Keratinocyte (primary cell): Measurements from ENCODE around the gene CCDC9. TPM values are rescaled to one million over a fixed set of nuclear protein-coding genes. Genes with fewer than 3 reads are reported as not detected.

ENCODE experiments used
- DNase-seq: peaks from one replicate; pipeline ENCODE4 v3.0.0-alpha.2; 2011; ENCODE audit warnings: low read depth, missing footprints, low spot score
- FAIRE-seq: peaks from 2 replicates; lab custom pipeline; 2011; peaks lifted over from hg19 to GRCh38; lab: Jason Lieb, UNC
- H2AFZ ChIP-seq: 2 replicates; pipeline ENCODE4 v1.6.0; 2012; ENCODE audit warnings: low read length, control low read depth, inconsistent platforms; ENCODE audit not compliant: control insufficient read depth
- H3K27ac ChIP-seq: 2 replicates; pipeline ENCODE4 v1.5.1; 2011; ENCODE audit warnings: low read length; ENCODE audit not compliant: control insufficient read depth, insufficient read depth
- H3K27me3 ChIP-seq: 3 replicates; pipeline ENCODE4 v1.6.0; 2011; ENCODE audit warnings: low read length; ENCODE audit not compliant: control insufficient read depth, insufficient read depth; ENCODE audit errors: extremely low read depth
- H3K36me3 ChIP-seq, 2 experiments: 2 replicates in 1 of 2; 3 replicates in 1 of 2; pipeline ENCODE4 v1.5.1; 2011; ENCODE audit warnings: low read length in 2 of 2, mild to moderate bottlenecking in 1 of 2; ENCODE audit not compliant: control insufficient read depth in 2 of 2, insufficient read depth in 2 of 2; ENCODE audit errors: extremely low read depth in 1 of 2
- H3K4me1 ChIP-seq: 3 replicates; pipeline ENCODE4 v1.5.1; 2011; ENCODE audit warnings: low read length; ENCODE audit not compliant: control insufficient read depth, insufficient read depth; ENCODE audit errors: extremely low read depth
- H3K4me2 ChIP-seq: 3 replicates; pipeline ENCODE4 v1.6.0; 2011; ENCODE audit warnings: low read depth, low read length; ENCODE audit not compliant: control insufficient read depth, insufficient read depth; ENCODE audit errors: extremely low read depth
- H3K4me3 ChIP-seq, 3 experiments: fragments of 200-600 bp in 1 of 3; sonication (generic) in 1 of 3; 2 replicates in 2 of 3; 3 replicates in 1 of 3; pipeline ENCODE4 v1.5.1; 2011 to 2016; ENCODE audit warnings: low read length in 3 of 3, mild to moderate bottlenecking in 3 of 3, control low read depth in 2 of 3, inconsistent platforms in 1 of 3, low read depth in 1 of 3, mixed read lengths in 1 of 3, mixed run types in 1 of 3, moderate library complexity in 1 of 3; ENCODE audit not compliant: control insufficient read depth in 2 of 3, insufficient read depth in 2 of 3; ENCODE audit errors: extremely low read depth in 1 of 3
- H3K79me2 ChIP-seq: 2 replicates; pipeline ENCODE4 v1.6.0; 2012; ENCODE audit warnings: low read length; ENCODE audit not compliant: control insufficient read depth, insufficient read depth
- H3K9ac ChIP-seq: 3 replicates; pipeline ENCODE4 v1.6.0; 2011; ENCODE audit warnings: low read length; ENCODE audit not compliant: control insufficient read depth, insufficient read depth; ENCODE audit errors: extremely low read depth
- H3K9me1 ChIP-seq: 3 replicates; pipeline ENCODE4 v1.6.0; 2011; ENCODE audit warnings: low read length; ENCODE audit not compliant: control insufficient read depth, insufficient read depth; ENCODE audit errors: extremely low read depth
- H3K9me3 ChIP-seq: 2 replicates; pipeline ENCODE4 v1.5.1; 2012; ENCODE audit warnings: low read depth, low read length; ENCODE audit not compliant: control insufficient read depth
- H4K20me1 ChIP-seq: 3 replicates; pipeline ENCODE4 v1.6.0; 2011; ENCODE audit warnings: low read length; ENCODE audit not compliant: control insufficient read depth, insufficient read depth; ENCODE audit errors: extremely low read depth
- EZH2 ChIP-seq: IDR thresholded peaks from one replicate; pipeline ENCODE4 v1.6.1; 2012; ENCODE audit warnings: inconsistent platforms, mild to moderate bottlenecking, low read length, moderate library complexity
- dilution Hi-C: fragments of 300-500 bp; cut with MboI; formaldehyde crosslinking; loops from one replicate; pipeline ENCODE4 v1.7.0; 2020; ENCODE audit warnings: low sequenced_read_pairs; ENCODE audit not compliant: extremely low pct_ligation_motif_present
- polyA plus RNA-seq, 5 experiments: library from polyadenylated mRNA; depleted of rRNA in 3 of 5; stranded (reverse) in 3 of 5; stranded (forward) in 1 of 5; unstranded in 1 of 5; fragments of >200 nt; gene quantifications; 1 replicate in 1 of 5; 2 replicates in 3 of 5; 3 replicates in 1 of 5; pipeline versions ENCODE4 v1.2.1 to v1.2.3, GENCODE V29; 2011 to 2012; ENCODE audit warnings: missing spikeins in 2 of 5, low read depth in 1 of 5, low replicate concordance in 1 of 5
- TF ChIP-seq, protein P1 (sequence below), 3 experiments: IDR thresholded peaks in 1 of 3; conservative IDR thresholded peaks in 1 of 3; optimal IDR thresholded peaks in 1 of 3; 2 replicates in 2 of 3; 3 replicates in 1 of 3; pipeline versions ENCODE3 to v1.5.1; 2011; ENCODE audit warnings: low read length in 3 of 3, mild to moderate bottlenecking in 3 of 3, moderate library complexity in 2 of 3, control low read depth in 1 of 3, inconsistent platforms in 1 of 3; ENCODE audit not compliant: insufficient read depth in 2 of 3; ENCODE audit errors: extremely low read depth in 1 of 3

The CCDC9 gene
- polyA plus RNA-seq, 1 donor (not counting 4 experiments of a cell fraction or from before 2014, with no cell fraction given) = 2.8 TPM

DNA sequence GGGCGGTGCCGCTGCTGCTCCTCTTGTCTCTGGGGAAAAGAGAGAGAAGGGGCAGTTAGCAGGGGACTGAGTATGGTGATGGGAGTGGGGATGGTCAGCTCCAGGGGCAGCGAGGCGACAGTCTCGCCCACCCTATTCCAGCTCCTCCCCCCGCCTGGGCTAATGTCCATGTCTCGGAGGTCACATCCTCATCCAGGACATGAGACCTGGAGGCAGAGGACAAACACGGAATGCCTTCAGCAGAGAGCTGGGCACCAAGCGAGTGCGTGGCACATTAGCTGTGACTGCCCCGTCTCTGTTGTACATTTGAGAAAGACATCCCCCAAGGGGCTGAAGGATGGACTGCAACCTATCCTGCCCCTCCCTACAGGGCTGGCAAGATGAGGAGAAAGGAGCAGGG lies 34.4 kb upstream of the CCDC9 start:
- no peaks in the 10 kb centered on the region for H3K9me1 ChIP-seq
- DNase-seq = no peak
- H3K79me2 ChIP-seq = no peaks in the 10 kb centered on the region
- no peak overlapping the region for H3K27ac ChIP-seq
- H3K4me1 ChIP-seq = peaks cover 10% of the 10 kb centered on the region
- TF ChIP-seq, protein P1, sequence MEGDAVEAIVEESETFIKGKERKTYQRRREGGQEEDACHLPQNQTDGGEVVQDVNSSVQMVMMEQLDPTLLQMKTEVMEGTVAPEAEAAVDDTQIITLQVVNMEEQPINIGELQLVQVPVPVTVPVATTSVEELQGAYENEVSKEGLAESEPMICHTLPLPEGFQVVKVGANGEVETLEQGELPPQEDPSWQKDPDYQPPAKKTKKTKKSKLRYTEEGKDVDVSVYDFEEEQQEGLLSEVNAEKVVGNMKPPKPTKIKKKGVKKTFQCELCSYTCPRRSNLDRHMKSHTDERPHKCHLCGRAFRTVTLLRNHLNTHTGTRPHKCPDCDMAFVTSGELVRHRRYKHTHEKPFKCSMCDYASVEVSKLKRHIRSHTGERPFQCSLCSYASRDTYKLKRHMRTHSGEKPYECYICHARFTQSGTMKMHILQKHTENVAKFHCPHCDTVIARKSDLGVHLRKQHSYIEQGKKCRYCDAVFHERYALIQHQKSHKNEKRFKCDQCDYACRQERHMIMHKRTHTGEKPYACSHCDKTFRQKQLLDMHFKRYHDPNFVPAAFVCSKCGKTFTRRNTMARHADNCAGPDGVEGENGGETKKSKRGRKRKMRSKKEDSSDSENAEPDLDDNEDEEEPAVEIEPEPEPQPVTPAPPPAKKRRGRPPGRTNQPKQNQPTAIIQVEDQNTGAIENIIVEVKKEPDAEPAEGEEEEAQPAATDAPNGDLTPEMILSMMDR (optimal IDR thresholded peaks at IDR 0.05 in 1 of 3, IDR thresholded peaks at IDR 0.05 in 1 of 3, conservative IDR thresholded peaks at IDR 0.05 in 1 of 3; ENCODE audit: extremely low read depth in 1 of 3, insufficient read depth in 2 of 3, low read length in 3 of 3) = no peak
- TF ChIP-seq EZH2 = no peak
- H3K36me3 ChIP-seq = peaks cover 0 to 3% of the 10 kb centered on the region in 2 experiments
- dilution Hi-C loops = no loop called here
- no peaks in the 10 kb centered on the region for H4K20me1 ChIP-seq
- H2AFZ ChIP-seq = no peak overlapping the region
- H3K27me3 ChIP-seq = no peaks in the 10 kb centered on the region
- FAIRE-seq = no peak
- H3K4me3 ChIP-seq = no peak overlapping the region
- H3K9ac ChIP-seq = no peak overlapping the region
- H3K9me3 ChIP-seq = no peaks in the 10 kb centered on the region
- H3K4me2 ChIP-seq = no peak overlapping the region

DNA sequence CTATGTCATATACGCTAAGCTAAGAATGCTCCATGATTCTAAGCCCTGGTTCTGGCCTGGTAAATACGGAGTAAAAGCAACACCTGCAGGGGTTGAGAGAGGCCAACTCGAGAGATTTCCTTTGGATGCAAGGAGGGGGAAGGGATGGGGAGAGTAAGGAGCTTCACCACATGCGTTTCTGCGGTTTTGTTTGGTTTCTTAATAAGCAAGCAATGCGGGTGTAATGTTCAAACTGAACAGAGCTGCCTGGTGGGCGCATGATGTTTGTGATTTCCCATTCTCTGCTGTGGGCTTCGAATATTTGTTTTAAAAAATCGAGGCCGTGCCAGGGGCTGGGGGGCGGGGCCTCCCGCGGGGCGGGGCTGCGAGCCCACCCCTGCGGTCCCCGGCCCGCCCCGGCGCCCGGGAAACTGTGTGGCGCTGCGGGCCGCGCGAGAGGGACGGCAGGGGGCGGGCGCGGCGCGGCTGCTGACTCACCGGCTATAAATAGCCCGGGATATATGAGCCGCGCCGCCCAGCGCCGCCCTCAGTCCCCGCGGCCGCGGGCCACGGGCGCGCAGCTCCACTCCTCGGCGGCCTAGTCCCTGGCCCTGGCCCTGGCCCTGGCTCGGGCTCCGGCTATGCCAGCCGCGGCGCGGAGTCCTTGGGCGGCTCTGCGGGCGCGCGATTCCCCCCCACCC lies 30.4 kb upstream of the CCDC9 start:
- Histone ChIP-seq H3K4me2 (peak overlapping the region; percentile 85), H3K9me3 (no peaks in the 10 kb centered on the region), H3K79me2 (peaks cover 3% of the 10 kb centered on the region), H4K20me1 (no peaks in the 10 kb centered on the region), H3K36me3 (peaks cover 0 to 3% of the 10 kb centered on the region in 2 experiments), H3K4me3 (peak overlapping the region in 2 of 3 experiments; percentile 30 to 48), H3K4me1 (peaks cover 35% of the 10 kb centered on the region), H3K9me1 (no peaks in the 10 kb centered on the region), H3K27ac (peak overlapping the region; percentile 63), H2AFZ (peak overlapping the region; percentile 12), H3K27me3 (peaks cover 5% of the 10 kb centered on the region), H3K9ac (peak overlapping the region; percentile 71)
- no peak for TF ChIP-seq EZH2
- TF ChIP-seq, protein P1 (optimal IDR thresholded peaks at IDR 0.05 in 1 of 3, IDR thresholded peaks at IDR 0.05 in 1 of 3, conservative IDR thresholded peaks at IDR 0.05 in 1 of 3; ENCODE audit: extremely low read depth in 1 of 3, insufficient read depth in 2 of 3, low read length in 3 of 3) = peak in 2 of 3 experiments; percentile 9 to 26
- dilution Hi-C loops = no loop called here
- no peak for DNase-seq
- FAIRE-seq = peak; percentile 34
